SK-N-SH treated with all-trans-retinoic acid at 6 μM for 48 hours (cell line): ENCODE results near the gene MCM8.

Experiments used
- GLIS3 ChIP-seq: fragments of 250-450 bp; sonication (Bioruptor Pico); IDR thresholded peaks from 2 replicates; pipeline ENCODE4 v1.5.0; 2020; ENCODE audit warnings: mild to moderate bottlenecking, moderate library complexity
- SNAI2 ChIP-seq: fragments of 250-450 bp; sonication (Bioruptor Pico); IDR thresholded peaks from 2 replicates; pipeline ENCODE4 v1.5.0; 2020; ENCODE audit warnings: mild to moderate bottlenecking, moderate library complexity
- ZFP30 ChIP-seq: fragments of 450-650 bp; formaldehyde crosslinking; IDR thresholded peaks from 2 replicates; pipeline ENCODE4 v1.5.0; 2022; ENCODE audit warnings: mild to moderate bottlenecking, moderate library complexity
- TF ChIP-seq, protein P1 (sequence below): fragments of 250-450 bp; sonication (Bioruptor Pico); IDR thresholded peaks from 2 replicates; pipeline ENCODE4 v1.8.0; 2020; ENCODE audit warnings: mild to moderate bottlenecking, moderate library complexity, borderline replicate concordance

DNA sequence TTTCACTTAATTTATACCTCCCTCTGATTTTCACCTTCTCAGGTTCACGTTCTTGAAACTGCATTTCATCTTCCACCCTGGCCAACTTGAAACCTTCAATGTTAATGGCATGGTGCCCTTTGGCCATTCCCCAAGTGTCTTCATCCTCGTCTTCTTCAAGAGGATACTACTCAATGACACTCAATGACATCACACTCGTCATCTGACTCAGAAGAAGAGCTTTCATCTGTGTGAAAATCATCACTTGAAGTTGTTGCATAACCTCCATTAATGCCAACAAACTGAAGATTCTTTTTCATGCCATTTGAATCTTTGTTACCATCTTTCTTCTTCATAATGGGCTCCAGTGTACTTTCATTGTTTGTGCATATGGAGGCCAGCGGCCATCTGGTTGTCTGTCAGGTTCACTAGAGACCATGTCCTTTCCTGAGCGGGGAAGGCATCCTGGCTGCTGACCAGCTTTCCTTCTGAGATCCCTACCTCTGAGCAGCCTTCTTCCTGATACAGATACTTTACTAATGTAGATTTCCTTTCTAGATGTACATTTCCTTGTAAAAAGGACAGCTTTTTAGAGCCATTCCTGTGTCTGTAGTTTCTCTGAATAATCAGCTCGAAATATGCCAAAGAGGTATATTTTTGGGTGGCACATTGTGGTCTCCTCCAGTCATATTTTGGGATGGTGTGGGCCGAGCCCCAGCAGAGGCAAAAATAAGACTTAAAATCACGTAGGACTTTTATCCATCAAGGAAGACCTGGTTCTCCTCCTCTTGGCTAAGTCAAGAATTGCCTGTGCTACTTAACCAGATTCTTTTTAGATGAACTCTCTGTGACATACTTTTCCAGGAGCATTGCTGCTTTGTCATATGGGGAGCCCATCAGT is 21.4 kb upstream of the MCM8 start:
- TF ChIP-seq ZFP30 = no peak
- TF ChIP-seq SNAI2 (CRISPR knock-in tag) = no peak
- TF ChIP-seq, protein P1, sequence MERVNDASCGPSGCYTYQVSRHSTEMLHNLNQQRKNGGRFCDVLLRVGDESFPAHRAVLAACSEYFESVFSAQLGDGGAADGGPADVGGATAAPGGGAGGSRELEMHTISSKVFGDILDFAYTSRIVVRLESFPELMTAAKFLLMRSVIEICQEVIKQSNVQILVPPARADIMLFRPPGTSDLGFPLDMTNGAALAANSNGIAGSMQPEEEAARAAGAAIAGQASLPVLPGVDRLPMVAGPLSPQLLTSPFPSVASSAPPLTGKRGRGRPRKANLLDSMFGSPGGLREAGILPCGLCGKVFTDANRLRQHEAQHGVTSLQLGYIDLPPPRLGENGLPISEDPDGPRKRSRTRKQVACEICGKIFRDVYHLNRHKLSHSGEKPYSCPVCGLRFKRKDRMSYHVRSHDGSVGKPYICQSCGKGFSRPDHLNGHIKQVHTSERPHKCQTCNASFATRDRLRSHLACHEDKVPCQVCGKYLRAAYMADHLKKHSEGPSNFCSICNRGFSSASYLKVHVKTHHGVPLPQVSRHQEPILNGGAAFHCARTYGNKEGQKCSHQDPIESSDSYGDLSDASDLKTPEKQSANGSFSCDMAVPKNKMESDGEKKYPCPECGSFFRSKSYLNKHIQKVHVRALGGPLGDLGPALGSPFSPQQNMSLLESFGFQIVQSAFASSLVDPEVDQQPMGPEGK = no peak
- no peak for TF ChIP-seq GLIS3 (CRISPR knock-in tag)
